Transverse colon (tissue), 4 donors: ENCODE data around the gene RPLP2.

Source experiments
- CTCF ChIP-seq, 5 experiments: fragments of 200-600 bp in 3 of 5; fragments of 450-650 bp in 2 of 5; sonication (generic) in 3 of 5; IDR thresholded peaks; 1 replicate in 2 of 5; 2 replicates in 3 of 5; pipeline ENCODE4 v1.5.1; 2016 to 2017; ENCODE audit warnings: antibody characterized with exemption in 5 of 5, inconsistent platforms in 3 of 5, mild to moderate bottlenecking in 2 of 5, moderate library complexity in 1 of 5
- POLR2AphosphoS5 ChIP-seq, 3 donors: sonication (generic); formaldehyde crosslinking; IDR thresholded peaks; one replicate each; pipeline ENCODE4 v1.6.1; 2016; ENCODE audit warnings: antibody characterized with exemption in 3 of 3

GRCh38 chr11:853682-854448 is 44.1 kb downstream of the RPLP2 start:
- TF ChIP-seq CTCF (IDR thresholded peaks at IDR 0.05) (no peak), POLR2AphosphoS5 (IDR thresholded peaks at IDR 0.05) (no peak)
